ENCODE data around the gene ALCAM.
"Not testable (repeated sequence)": the region's sequence is repeated elsewhere in the genome, so short reads cannot be mapped to it uniquely, and the experiment has no call there.

Gene ALCAM

GRCh38 chr3:105385819-105386508 lies 19.3 kb downstream of the ALCAM start:
- no peak overlapping the region for H3K4me3 ChIP-seq (replicated peaks; ENCODE audit: low read depth, low read length)
- TF ChIP-seq CTCF (IDR thresholded peaks at IDR 0.05; ENCODE audit: low read length, missing control alignments) = no peak
- DNase-seq (ENCODE audit: low read depth) = no peak

GRCh38 chr3:105387122-105387751 lies 20.5 kb downstream of the ALCAM start:
- DNase-seq (ENCODE audit: low read depth) = no peak
- TF ChIP-seq CTCF (IDR thresholded peaks at IDR 0.05; ENCODE audit: low read length, missing control alignments) = no peak
- no peak overlapping the region for H3K4me3 ChIP-seq (replicated peaks; ENCODE audit: low read depth, low read length)

- TF ChIP-seq CTCF (IDR thresholded peaks at IDR 0.05; ENCODE audit: low read length, missing control alignments) = no peak
- H3K4me3 ChIP-seq (replicated peaks; ENCODE audit: low read depth, low read length) = no peak overlapping the region
- DNase-seq (ENCODE audit: low read depth) = no peak
Measured at GRCh38 chr3:105388176-105388575, 21.5 kb downstream of the ALCAM start.

- H3K4me3 ChIP-seq (replicated peaks; ENCODE audit: low read depth, low read length); DNase-seq (ENCODE audit: low read depth): not testable (repeated sequence)
Measured at GRCh38 chr3:105389759-105390158, 23.1 kb downstream of the ALCAM start.

GRCh38 chr3:105392598-105392997 lies 25.9 kb downstream of the ALCAM start:
- not testable (repeated sequence) for DNase-seq (ENCODE audit: low read depth); H3K4me3 ChIP-seq (replicated peaks; ENCODE audit: low read depth, low read length)

- TF ChIP-seq CTCF (IDR thresholded peaks at IDR 0.05; ENCODE audit: low read length, missing control alignments) = no peak
- peak; percentile 97 for DNase-seq (ENCODE audit: low read depth)
- H3K4me3 ChIP-seq (replicated peaks; ENCODE audit: low read depth, low read length) = no peak overlapping the region
Measured at GRCh38 chr3:105394177-105394576, 27.5 kb downstream of the ALCAM start.

- DNase-seq (ENCODE audit: low read depth) = no peak
- no peak overlapping the region for H3K4me3 ChIP-seq (replicated peaks; ENCODE audit: low read depth, low read length)
- no peak for TF ChIP-seq CTCF (IDR thresholded peaks at IDR 0.05; ENCODE audit: low read length, missing control alignments)
Measured at GRCh38 chr3:105397974-105398373, 31.3 kb downstream of the ALCAM start.

GRCh38 chr3:105398437-105398836 lies 31.7 kb downstream of the ALCAM start:
- no peak for TF ChIP-seq CTCF (IDR thresholded peaks at IDR 0.05; ENCODE audit: low read length, missing control alignments)
- H3K4me3 ChIP-seq (replicated peaks; ENCODE audit: low read depth, low read length) = no peak overlapping the region
- DNase-seq (ENCODE audit: low read depth) = no peak
